ENCODE data around the gene CASKIN1.

DNA sequence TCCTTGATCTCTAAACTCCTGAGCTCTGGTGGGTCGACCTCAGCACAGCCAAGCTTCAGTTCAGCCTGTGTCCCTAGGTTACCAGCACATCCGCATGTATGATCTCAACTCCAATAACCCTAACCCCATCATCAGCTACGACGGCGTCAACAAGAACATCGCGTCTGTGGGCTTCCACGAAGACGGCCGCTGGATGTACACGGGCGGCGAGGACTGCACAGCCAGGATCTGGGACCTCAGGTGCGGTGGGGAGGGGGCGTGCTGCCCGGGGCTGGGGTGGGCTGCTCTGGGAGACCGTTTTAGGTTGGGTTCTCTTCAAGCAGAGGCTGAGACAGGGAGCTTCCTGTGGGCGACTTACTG lies 10.0 kb upstream of the CASKIN1 start:
- TF ChIP-seq POLR2AphosphoS5 (IDR thresholded peaks at IDR 0.05; ENCODE audit: low read depth, low read length): no peak
- no peak for TF ChIP-seq REST (IDR thresholded peaks at IDR 0.05; ENCODE audit: insufficient read depth in 1 of 2, low read depth in 2 of 2, low read length in 2 of 2)
- no peak for TF ChIP-seq SIN3A (IDR thresholded peaks at IDR 0.05; ENCODE audit: borderline replicate concordance, insufficient read depth, low read length)
- no peak for TF ChIP-seq FOXP2 (optimal IDR thresholded peaks at IDR 0.05; ENCODE audit: borderline replicate concordance, extremely low read depth, extremely low read length, insufficient read depth)
- no peak for TF ChIP-seq TAF1 (IDR thresholded peaks at IDR 0.05; ENCODE audit: borderline replicate concordance, insufficient read depth, low read length)

Data from PFSK-1 (cell line).